DND-41 (cell line): ENCODE data around the gene NOTCH2.
"Not testable (repeated sequence)": the region's sequence is repeated elsewhere in the genome, so short reads cannot be mapped to it uniquely, and the experiment has no call there.

Experiments
- EZH2 ChIP-seq: IDR thresholded peaks from 3 replicates; pipeline ENCODE4 v1.6.1; 2012; ENCODE audit warnings: borderline replicate concordance, low read depth, mild to moderate bottlenecking, moderate library complexity, low read length, inconsistent platforms; ENCODE audit not compliant: severe bottlenecking
- TF ChIP-seq, protein P1 (sequence below): IDR thresholded peaks from 2 replicates; pipeline ENCODE4 v1.5.1; 2012; ENCODE audit warnings: borderline replicate concordance, low read length, moderate library complexity, mild to moderate bottlenecking; ENCODE audit not compliant: poor library complexity, severe bottlenecking; ENCODE audit errors: extremely low read depth

- TF ChIP-seq, protein P1, sequence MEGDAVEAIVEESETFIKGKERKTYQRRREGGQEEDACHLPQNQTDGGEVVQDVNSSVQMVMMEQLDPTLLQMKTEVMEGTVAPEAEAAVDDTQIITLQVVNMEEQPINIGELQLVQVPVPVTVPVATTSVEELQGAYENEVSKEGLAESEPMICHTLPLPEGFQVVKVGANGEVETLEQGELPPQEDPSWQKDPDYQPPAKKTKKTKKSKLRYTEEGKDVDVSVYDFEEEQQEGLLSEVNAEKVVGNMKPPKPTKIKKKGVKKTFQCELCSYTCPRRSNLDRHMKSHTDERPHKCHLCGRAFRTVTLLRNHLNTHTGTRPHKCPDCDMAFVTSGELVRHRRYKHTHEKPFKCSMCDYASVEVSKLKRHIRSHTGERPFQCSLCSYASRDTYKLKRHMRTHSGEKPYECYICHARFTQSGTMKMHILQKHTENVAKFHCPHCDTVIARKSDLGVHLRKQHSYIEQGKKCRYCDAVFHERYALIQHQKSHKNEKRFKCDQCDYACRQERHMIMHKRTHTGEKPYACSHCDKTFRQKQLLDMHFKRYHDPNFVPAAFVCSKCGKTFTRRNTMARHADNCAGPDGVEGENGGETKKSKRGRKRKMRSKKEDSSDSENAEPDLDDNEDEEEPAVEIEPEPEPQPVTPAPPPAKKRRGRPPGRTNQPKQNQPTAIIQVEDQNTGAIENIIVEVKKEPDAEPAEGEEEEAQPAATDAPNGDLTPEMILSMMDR: not testable (repeated sequence)
- not testable (repeated sequence) for TF ChIP-seq EZH2
Measured at GRCh38 chr1:120111008-120111407, 41.5 kb upstream of the NOTCH2 start.
